SK-N-MC (cell line): Measurements from ENCODE around the gene LSM10.

Experiments
- EZH2 ChIP-seq: fragments of 200-600 bp; sonication (generic); IDR thresholded peaks from one replicate; pipeline ENCODE4 v1.6.1; 2017; ENCODE audit warnings: antibody characterized with exemption
- FOXP2 ChIP-seq: optimal IDR thresholded peaks from 2 replicates; pipeline ENCODE3; 2011; ENCODE audit warnings: mild to moderate bottlenecking, moderate library complexity; ENCODE audit not compliant: insufficient read depth; ENCODE audit errors: extremely low read length, control extremely low read depth
- POLR2AphosphoS5 ChIP-seq: IDR thresholded peaks from 2 replicates; pipeline ENCODE4 v1.6.1; 2012; ENCODE audit warnings: mild to moderate bottlenecking, low read depth, low read length, borderline replicate concordance

- no peak for TF ChIP-seq POLR2AphosphoS5
- no peak for TF ChIP-seq EZH2
- no peak for TF ChIP-seq FOXP2
Observed at GRCh38 chr1:36400514-36400824, 2.8 kb upstream of the LSM10 start.
